GM18951 (cell line): ENCODE measurements around the gene SNED1.
A peak's percentile ranks its signal among the peaks of the same experiment; 100 is the strongest.
"Not testable (repeated sequence)": the region's sequence is repeated elsewhere in the genome, so short reads cannot be mapped to it uniquely, and the experiment has no call there.

Experiments used
- POLR2A ChIP-seq: IDR thresholded peaks from 4 replicates; pipeline ENCODE4 v1.6.1; 2011; ENCODE audit warnings: mild to moderate bottlenecking; ENCODE audit not compliant: insufficient read length, insufficient read depth; ENCODE audit errors: extremely low read depth
- in situ Hi-C: fragments of 300-500 bp; cut with MboI; formaldehyde crosslinking; loops from one replicate; pipeline ENCODE4 v1.12.0; 2022; ENCODE audit warnings: low sequenced_read_pairs, mixed read lengths, inconsistent platforms; ENCODE audit not compliant: unreplicated experiment

SNED1 gene

GRCh38 chr2:241094924-241095420 lies 96.6 kb downstream of the SNED1 start:
- in situ Hi-C loops = no loop called here
- TF ChIP-seq POLR2A = no peak

- in situ Hi-C loops = no loop called here
Observed at GRCh38 chr2:241095594-241096290, 97.3 kb downstream of the SNED1 start.

GRCh38 chr2:241096979-241097378 lies 98.6 kb downstream of the SNED1 start:
- in situ Hi-C loops = no loop called here
- no peak for TF ChIP-seq POLR2A

More at GRCh38 chr2:241095594-241096290, 97.3 kb downstream of the SNED1 start:
- no peak for TF ChIP-seq POLR2A

GRCh38 chr2:241099246-241099645 lies 100.8 kb downstream of the SNED1 start:
- in situ Hi-C loops = no loop called here
- TF ChIP-seq POLR2A = no peak

GRCh38 chr2:241102239-241102803 lies 103.9 kb downstream of the SNED1 start, which contains the start of gene MTERF4:
TSS of gene MTERF4 (minus strand) at chr2:241102287. CDS start at chr2:241102273, 14 bp downstream.
- in situ Hi-C loops = no loop called here
- TF ChIP-seq POLR2A = peak; percentile 87

- in situ Hi-C loops = no loop called here
- TF ChIP-seq POLR2A = no peak
Observed at GRCh38 chr2:241103176-241103595, 104.8 kb downstream of the SNED1 start.

- in situ Hi-C loops = not testable (repeated sequence)
Observed at GRCh38 chr2:241104611-241105010, 106.2 kb downstream of the SNED1 start.

- TF ChIP-seq POLR2A = no peak
- in situ Hi-C loops = no loop called here
Observed at GRCh38 chr2:241105641-241106040, 107.2 kb downstream of the SNED1 start.

- no peak for TF ChIP-seq POLR2A
- in situ Hi-C loops = no loop called here
Observed at GRCh38 chr2:241107031-241107783, 108.8 kb downstream of the SNED1 start.

- no peak for TF ChIP-seq POLR2A
- in situ Hi-C loops = no loop called here
Observed at GRCh38 chr2:241108271-241109209, 110.1 kb downstream of the SNED1 start.

- in situ Hi-C loops = no loop called here
- TF ChIP-seq POLR2A = no peak
Observed at GRCh38 chr2:241109210-241110088, 111.0 kb downstream of the SNED1 start.

- in situ Hi-C loops = no loop called here
Observed at GRCh38 chr2:241110089-241110606, 111.7 kb downstream of the SNED1 start.

More at GRCh38 chr2:241110089-241110606, 111.7 kb downstream of the SNED1 start:
- no peak for TF ChIP-seq POLR2A
